GM23338 (cell line): ENCODE measurements around the gene CLK3. TPM values are rescaled to one million over a fixed set of nuclear protein-coding genes. Genes with fewer than 3 reads are reported as not detected.
A peak's percentile ranks its signal among the peaks of the same experiment; 100 is the strongest.

Experiments used
- ATAC-seq: fragments of 200-7000 bp; cut with Tn5 transposase; 3 replicates; pipeline ENCODE4 v1.9.1; 2020
- DNase-seq: peaks from one replicate; pipeline ENCODE4 v3.0.0-alpha.2; 2015; ENCODE audit warnings: low spot score
- H2AFZ ChIP-seq: fragments of 200-600 bp; sonication (generic); 2 replicates; pipeline ENCODE4 v1.8.0; 2016; ENCODE audit warnings: antibody characterized with exemption, mild to moderate bottlenecking, moderate library complexity
- H3F3A ChIP-seq: fragments of 200-600 bp; sonication (generic); replicated peaks from 2 replicates; pipeline ENCODE4 v1.8.0; 2017; ENCODE audit warnings: antibody characterized with exemption, mixed run types, low read depth
- H3K27ac ChIP-seq: fragments of 200-600 bp; sonication (generic); 2 replicates; pipeline ENCODE4 v1.6.1; 2016; ENCODE audit warnings: low read depth
- H3K27me3 ChIP-seq: fragments of 200-600 bp; sonication (generic); 2 replicates; pipeline ENCODE4 v1.8.0; 2016; ENCODE audit warnings: mild to moderate bottlenecking, mixed run types, moderate library complexity; ENCODE audit not compliant: insufficient read depth
- H3K36me3 ChIP-seq: fragments of 200-600 bp; sonication (generic); 2 replicates; pipeline ENCODE4 v1.8.0; 2016; ENCODE audit warnings: mild to moderate bottlenecking; ENCODE audit not compliant: insufficient read depth
- H3K4me1 ChIP-seq: fragments of 200-600 bp; sonication (generic); 2 replicates; pipeline ENCODE4 v1.8.0; 2016; ENCODE audit warnings: mild to moderate bottlenecking, moderate library complexity; ENCODE audit not compliant: insufficient read depth
- H3K4me2 ChIP-seq: fragments of 200-600 bp; sonication (generic); 2 replicates; pipeline ENCODE4 v1.7.1; 2017; ENCODE audit warnings: mixed run types
- H3K4me3 ChIP-seq: fragments of 200-600 bp; sonication (generic); 2 replicates; pipeline ENCODE4 v1.6.1; 2016; ENCODE audit warnings: mixed run types
- H3K79me2 ChIP-seq: fragments of 200-600 bp; sonication (generic); replicated peaks from 2 replicates; pipeline ENCODE4 v1.8.0; 2017; ENCODE audit warnings: mild to moderate bottlenecking; ENCODE audit not compliant: insufficient read depth
- H3K9me2 ChIP-seq: fragments of 200-600 bp; sonication (generic); 2 replicates; pipeline ENCODE4 v1.8.0; 2017; ENCODE audit not compliant: insufficient read depth
- H4K20me1 ChIP-seq: fragments of 200-600 bp; sonication (generic); replicated peaks from 2 replicates; pipeline ENCODE4 v1.8.0; 2017; ENCODE audit warnings: mild to moderate bottlenecking; ENCODE audit not compliant: insufficient read depth
- H3K27ac Mint-ChIP-seq: 2 replicates; pipeline ENCODE4 v1.8.0; 2020; ENCODE audit warnings: inconsistent platforms, mild to moderate bottlenecking, moderate library complexity, mixed read lengths
- H3K27me3 Mint-ChIP-seq: 3 replicates; pipeline ENCODE4 v1.8.0; 2022; ENCODE audit warnings: low read depth, mild to moderate bottlenecking, moderate library complexity, mixed read lengths, inconsistent platforms; ENCODE audit not compliant: insufficient read depth, poor library complexity
- H3K36me3 Mint-ChIP-seq: 3 replicates; pipeline ENCODE4 v1.8.0; 2021; ENCODE audit warnings: low read depth, mild to moderate bottlenecking, inconsistent platforms, moderate library complexity, mixed read lengths
- H3K4me1 Mint-ChIP-seq: 3 replicates; pipeline ENCODE4 v1.8.0; 2020; ENCODE audit warnings: mild to moderate bottlenecking, inconsistent platforms, mixed read lengths
- H3K4me3 Mint-ChIP-seq: 3 replicates; pipeline ENCODE4 v1.8.0; 2021; ENCODE audit warnings: moderate library complexity, mild to moderate bottlenecking, inconsistent platforms, mixed read lengths
- H3K9me3 Mint-ChIP-seq: 3 replicates; pipeline ENCODE4 v1.8.0; 2020; ENCODE audit warnings: moderate library complexity, mild to moderate bottlenecking, inconsistent platforms, mixed read lengths
- JUNB ChIP-seq: IDR thresholded peaks from one replicate; pipeline ENCODE4 v1.6.1; 2016; ENCODE audit warnings: antibody characterized with exemption; ENCODE audit not compliant: unreplicated experiment
- NANOG ChIP-seq: IDR thresholded peaks from 2 replicates; pipeline ENCODE4 v1.6.1; 2016; ENCODE audit warnings: antibody characterized with exemption, borderline replicate concordance
- REST ChIP-seq: IDR thresholded peaks from one replicate; pipeline ENCODE4 v1.6.1; 2018; ENCODE audit warnings: antibody characterized with exemption; ENCODE audit not compliant: unreplicated experiment
- ZNF462 ChIP-seq: fragments of 250-450 bp; sonication (Bioruptor Pico); IDR thresholded peaks from 2 replicates; pipeline ENCODE4 v1.5.0; 2020; ENCODE audit warnings: mild to moderate bottlenecking, moderate library complexity
- polyA plus RNA-seq: library from polyadenylated mRNA; unstranded; fragments of >200 nt; fragmentation: Nextera tagmentation; extraction: Ambion mirVana; gene quantifications from 2 replicates; pipeline ENCODE4 v1.2.1, GENCODE V29; 2016
- total RNA-seq: library from RNA; depleted of rRNA; stranded (reverse); fragments of >200 nt; shearing (Covaris generic); gene quantifications from 2 replicates; pipeline ENCODE4 v1.2.3, GENCODE V29; 2014
- TF ChIP-seq, protein P1 (sequence below), 2 experiments: fragments of 200-600 bp in 1 of 2; sonication (generic) in 1 of 2; conservative IDR thresholded peaks; 2 replicates each; pipeline versions ENCODE4 v1.5.1 to v1.6.1; 2016 to 2017; ENCODE audit warnings: antibody characterized with exemption in 2 of 2, low read depth in 2 of 2, mild to moderate bottlenecking in 2 of 2, moderate library complexity in 1 of 2

The CLK3 gene
- total and polyA plus RNA-seq, 2 experiments from 2014 or later, result 40.7 to 67.7 TPM

GRCh38 chr15:74642734-74643664 is 27.4 kb downstream of the CLK3 start (continued):
- no peak for TF ChIP-seq REST
- TF ChIP-seq, protein P1, sequence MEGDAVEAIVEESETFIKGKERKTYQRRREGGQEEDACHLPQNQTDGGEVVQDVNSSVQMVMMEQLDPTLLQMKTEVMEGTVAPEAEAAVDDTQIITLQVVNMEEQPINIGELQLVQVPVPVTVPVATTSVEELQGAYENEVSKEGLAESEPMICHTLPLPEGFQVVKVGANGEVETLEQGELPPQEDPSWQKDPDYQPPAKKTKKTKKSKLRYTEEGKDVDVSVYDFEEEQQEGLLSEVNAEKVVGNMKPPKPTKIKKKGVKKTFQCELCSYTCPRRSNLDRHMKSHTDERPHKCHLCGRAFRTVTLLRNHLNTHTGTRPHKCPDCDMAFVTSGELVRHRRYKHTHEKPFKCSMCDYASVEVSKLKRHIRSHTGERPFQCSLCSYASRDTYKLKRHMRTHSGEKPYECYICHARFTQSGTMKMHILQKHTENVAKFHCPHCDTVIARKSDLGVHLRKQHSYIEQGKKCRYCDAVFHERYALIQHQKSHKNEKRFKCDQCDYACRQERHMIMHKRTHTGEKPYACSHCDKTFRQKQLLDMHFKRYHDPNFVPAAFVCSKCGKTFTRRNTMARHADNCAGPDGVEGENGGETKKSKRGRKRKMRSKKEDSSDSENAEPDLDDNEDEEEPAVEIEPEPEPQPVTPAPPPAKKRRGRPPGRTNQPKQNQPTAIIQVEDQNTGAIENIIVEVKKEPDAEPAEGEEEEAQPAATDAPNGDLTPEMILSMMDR (conservative IDR thresholded peaks at IDR 0.05; ENCODE audit: low read depth in 2 of 2), result no peak

DNA sequence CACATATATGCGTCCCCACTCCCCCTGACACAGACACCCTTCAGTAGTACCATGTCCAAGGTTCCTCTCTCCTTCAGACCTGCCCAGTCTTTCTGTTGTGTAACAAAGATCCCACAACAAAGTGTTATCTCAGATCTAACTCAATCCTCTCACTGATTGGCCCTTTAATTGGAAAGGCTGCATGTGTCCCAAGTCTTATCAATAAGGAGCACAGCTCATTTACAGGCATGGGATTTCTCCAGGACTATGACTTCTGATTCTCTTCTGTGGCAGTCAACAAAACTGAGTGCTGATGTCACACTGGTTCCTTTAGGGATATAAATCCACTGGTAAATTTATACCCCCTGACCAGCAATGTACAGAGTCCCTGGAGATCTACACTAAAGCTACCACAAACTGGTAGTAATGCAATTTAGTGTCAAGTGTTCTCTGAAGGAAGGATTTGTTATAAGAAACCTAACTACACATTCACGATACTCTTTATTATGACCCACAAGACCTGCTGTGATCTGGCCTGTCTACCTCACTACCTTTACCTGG is 28.1 kb downstream of the CLK3 start:
- ATAC-seq (no peak), DNase-seq (no peak)
- peak overlapping the region; percentile 96 for H3K27ac Mint-ChIP-seq
- peaks cover 28% of the 10 kb centered on the region for H3K4me1 Mint-ChIP-seq
- H3K27me3 Mint-ChIP-seq, result no peaks in the 10 kb centered on the region
- Histone ChIP-seq H4K20me1 (peaks cover 28% of the 10 kb centered on the region; the same call in 1 of the 2 replicates), H3K36me3 (no peaks in the 10 kb centered on the region), H3K9me2 (no peaks in the 10 kb centered on the region), H3F3A (no peaks in the 10 kb centered on the region; the same call in 1 of the 2 replicates), H3K4me3 (no peak overlapping the region), H3K27ac (peak overlapping the region; percentile 6; the same call in 1 of the 2 replicates), H3K4me1 (peaks cover 16% of the 10 kb centered on the region), H3K4me2 (peak overlapping the region; percentile 57; the same call in 1 of the 2 replicates), H2AFZ (no peak overlapping the region), H3K79me2 (peaks cover 22% of the 10 kb centered on the region), H3K27me3 (no peaks in the 10 kb centered on the region)
- H3K36me3 Mint-ChIP-seq, result peaks cover 7% of the 10 kb centered on the region
- no peaks in the 10 kb centered on the region for H3K9me3 Mint-ChIP-seq
- H3K4me3 Mint-ChIP-seq, result no peak overlapping the region; the same call in 2 of the 3 replicates
- no peak for TF ChIP-seq JUNB
- no peak for TF ChIP-seq NANOG
- TF ChIP-seq REST, result no peak
- TF ChIP-seq ZNF462, result no peak
